Stimulated activated CD4-positive, alpha-beta T cell treated with anti-CD3 and anti-CD28 coated beads, Interleukin-2, amount 100 ng/mL, for 24 hours (primary cell): ENCODE data around the gene KCTD17.

Experiments
- DNase-seq, 2 donors: peaks; one replicate each; pipeline ENCODE4 v3.0.0-alpha.2; 2020

KCTD17 gene

GRCh38 chr22:37051391-37052385 lies at the start of gene KCTD17:
Gene KCTD17 (plus strand): TSS chr22:37051742. CDS start chr22:37051761, 19 bp downstream.
- DNase-seq: peak; percentile 77 to 86

- DNase-seq: no peak
Measured at GRCh38 chr22:37001826-37002225, 49.7 kb upstream of the KCTD17 start.

- no peak for DNase-seq
Measured at GRCh38 chr22:37002633-37003032, 48.9 kb upstream of the KCTD17 start.

- DNase-seq: no peak
Measured at GRCh38 chr22:37007651-37008050, 43.9 kb upstream of the KCTD17 start.

- DNase-seq: no peak
Measured at GRCh38 chr22:37008365-37008764, 43.2 kb upstream of the KCTD17 start.

GRCh38 chr22:37009490-37009889 lies 42.1 kb upstream of the KCTD17 start:
- DNase-seq: no peak

GRCh38 chr22:37010174-37010573 lies 41.4 kb upstream of the KCTD17 start:
- DNase-seq: no peak

- no peak for DNase-seq
Measured at GRCh38 chr22:37010976-37011375, 40.6 kb upstream of the KCTD17 start.

GRCh38 chr22:37011472-37011871 lies 40.1 kb upstream of the KCTD17 start:
- DNase-seq: no peak

- no peak for DNase-seq
Measured at GRCh38 chr22:37012262-37012904, 39.2 kb upstream of the KCTD17 start.

- DNase-seq: no peak
Measured at GRCh38 chr22:37012956-37013355, 38.6 kb upstream of the KCTD17 start.

- DNase-seq: no peak
Measured at GRCh38 chr22:37014415-37014806, 37.1 kb upstream of the KCTD17 start.

- DNase-seq: no peak
Measured at GRCh38 chr22:37014835-37015586, 36.5 kb upstream of the KCTD17 start.

GRCh38 chr22:37015587-37015878 lies 36.0 kb upstream of the KCTD17 start:
- DNase-seq: no peak

GRCh38 chr22:37016134-37016910 lies 35.2 kb upstream of the KCTD17 start:
- DNase-seq: no peak

GRCh38 chr22:37017356-37017755 lies 34.2 kb upstream of the KCTD17 start:
- no peak for DNase-seq

GRCh38 chr22:37018086-37018814 lies 33.3 kb upstream of the KCTD17 start:
- DNase-seq: no peak

GRCh38 chr22:37018815-37019308 lies 32.7 kb upstream of the KCTD17 start:
- DNase-seq: no peak

GRCh38 chr22:37019309-37020191 lies 32.0 kb upstream of the KCTD17 start, which contains the start of the genes MPST and TST:
Gene MPST (plus strand): TSS chr22:37019742. CDS start chr22:37019837, 95 bp downstream.
Gene TST (minus strand): TSS chr22:37019447. CDS start chr22:37018732, 715 bp downstream.
- DNase-seq: peak; percentile 33 to 55

- DNase-seq: no peak
Measured at GRCh38 chr22:37020192-37020479, 31.4 kb upstream of the KCTD17 start.

GRCh38 chr22:37021041-37021440 lies 30.5 kb upstream of the KCTD17 start:
- no peak for DNase-seq
